GM18508 (cell line): Measurements from ENCODE around the gene XPC.

Experiments used
- ATAC-seq: cut with Tn5 transposase; IDR thresholded peaks from one replicate; pipeline ENCODE4 v1.9.1; 2021; ENCODE audit warnings: moderate number of reproducible peaks; ENCODE audit not compliant: insufficient read depth, unreplicated experiment

Gene XPC

DNA sequence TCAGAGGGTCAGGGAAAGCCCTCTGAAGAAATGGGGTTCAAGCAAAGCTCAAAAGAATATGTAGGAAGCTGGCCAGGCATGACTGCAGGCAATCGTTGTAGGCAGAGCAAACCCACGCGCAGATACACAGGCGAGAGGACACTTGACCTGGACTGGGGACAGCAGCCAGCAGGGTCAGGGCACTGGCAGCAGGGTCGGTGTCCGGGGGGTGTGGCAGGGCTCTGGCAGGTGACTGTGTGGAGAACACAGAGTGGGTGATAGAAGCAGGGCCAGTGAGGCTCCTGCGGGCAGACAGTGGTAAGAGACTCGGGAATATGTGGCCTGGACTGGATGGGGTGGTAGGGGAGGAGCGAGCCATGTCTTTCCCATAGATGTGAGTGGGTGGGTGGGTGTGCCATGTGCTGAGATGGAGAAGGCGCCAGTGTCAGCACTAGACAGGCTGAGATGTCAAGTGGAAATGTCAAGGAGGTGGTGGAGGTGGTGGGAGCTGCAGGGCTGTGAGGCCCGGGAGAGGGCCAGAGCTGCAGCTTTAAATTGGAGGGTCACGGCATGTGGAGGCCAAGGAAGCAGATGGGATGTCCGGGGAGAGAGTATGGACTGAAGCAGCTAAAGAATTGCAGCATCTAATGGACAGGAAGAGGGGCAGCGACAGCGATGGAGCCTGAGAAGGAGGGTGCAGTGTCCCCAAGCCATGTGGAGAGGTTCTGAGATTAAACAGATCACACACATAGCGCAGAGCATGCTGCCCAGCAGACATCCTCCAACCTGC, 40.1 kb downstream of the XPC start:
- ATAC-seq = no peak

DNA sequence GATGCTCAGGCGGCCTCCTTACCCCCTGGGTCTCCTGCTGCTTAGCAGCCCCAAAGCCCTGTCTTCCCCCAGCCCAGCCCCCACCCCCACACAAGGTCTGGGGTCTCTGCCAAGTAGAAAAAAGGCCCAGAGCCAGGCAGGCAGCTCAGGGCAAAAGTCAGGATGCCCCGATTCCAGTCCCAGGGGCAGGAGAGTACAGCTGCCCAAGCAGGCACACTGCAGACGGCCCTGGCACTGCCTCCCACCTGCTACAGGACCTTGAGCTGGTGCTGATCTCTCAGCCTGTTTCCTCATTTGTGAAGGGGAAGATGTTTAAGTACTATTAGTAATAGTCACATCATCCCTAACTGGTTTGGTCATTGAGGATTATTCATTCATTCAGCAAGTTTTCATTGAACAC, 41.0 kb downstream of the XPC start:
- ATAC-seq = no peak

DNA sequence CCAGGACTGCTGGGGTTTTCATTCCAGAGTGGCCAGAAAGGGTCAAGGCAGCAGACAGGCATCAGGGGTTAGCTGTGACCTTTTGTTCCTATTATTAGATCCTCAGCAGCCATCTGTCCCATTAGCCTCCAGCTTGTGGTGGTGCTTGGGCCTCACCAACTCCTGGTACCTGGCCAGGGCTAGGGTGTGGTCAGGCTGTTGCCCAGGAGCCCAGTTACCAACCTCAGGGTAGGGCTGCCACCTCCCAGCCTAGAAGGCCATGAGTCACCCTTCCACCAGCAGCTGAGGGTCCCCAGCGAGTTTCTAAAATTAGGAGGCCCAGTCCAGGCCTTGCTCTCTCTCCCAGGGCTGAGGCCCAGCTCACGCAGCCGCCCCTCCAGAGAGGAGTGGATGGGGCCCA, 41.4 kb downstream of the XPC start:
- ATAC-seq = no peak

DNA sequence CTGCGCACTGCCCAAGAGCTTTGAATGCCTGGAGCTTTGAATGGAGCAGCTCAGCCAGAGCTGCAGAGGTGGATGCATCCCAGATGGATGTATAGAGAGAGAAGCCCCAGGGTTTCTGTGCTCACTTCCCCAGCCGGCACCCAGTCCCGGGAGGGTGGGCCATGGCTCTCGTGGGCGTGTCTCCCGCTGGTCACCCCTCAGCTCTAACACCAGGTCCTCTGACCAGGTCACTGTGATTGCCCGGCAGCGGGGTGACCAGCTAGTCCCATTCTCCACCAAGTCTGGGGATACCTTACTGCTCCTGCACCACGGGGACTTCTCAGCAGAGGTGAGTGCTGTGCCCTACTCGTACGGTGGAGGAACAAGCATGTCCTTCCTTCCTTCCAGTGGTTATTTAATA, 42.8 kb downstream of the XPC start:
- ATAC-seq = no peak

DNA sequence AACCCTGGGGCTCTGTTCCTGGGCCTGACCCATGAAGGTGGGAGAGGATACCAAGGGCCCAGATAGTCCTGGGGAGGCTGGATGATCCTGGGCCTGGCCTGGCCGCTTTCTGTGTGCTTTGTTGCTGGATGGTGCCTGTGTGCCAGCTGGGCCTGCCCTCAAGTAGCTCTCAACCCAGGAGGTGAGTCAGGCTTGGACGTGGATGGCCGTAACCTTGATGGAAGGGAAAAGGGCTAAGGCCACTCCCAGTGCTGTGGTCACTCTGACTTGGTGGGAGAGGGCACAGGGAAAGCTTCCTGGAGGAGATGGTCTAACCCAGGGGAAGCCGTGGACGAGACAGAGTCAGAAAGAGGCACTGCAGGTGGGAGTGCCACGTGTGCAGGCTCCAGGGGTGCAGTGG, 44.1 kb downstream of the XPC start:
- ATAC-seq = no peak

DNA sequence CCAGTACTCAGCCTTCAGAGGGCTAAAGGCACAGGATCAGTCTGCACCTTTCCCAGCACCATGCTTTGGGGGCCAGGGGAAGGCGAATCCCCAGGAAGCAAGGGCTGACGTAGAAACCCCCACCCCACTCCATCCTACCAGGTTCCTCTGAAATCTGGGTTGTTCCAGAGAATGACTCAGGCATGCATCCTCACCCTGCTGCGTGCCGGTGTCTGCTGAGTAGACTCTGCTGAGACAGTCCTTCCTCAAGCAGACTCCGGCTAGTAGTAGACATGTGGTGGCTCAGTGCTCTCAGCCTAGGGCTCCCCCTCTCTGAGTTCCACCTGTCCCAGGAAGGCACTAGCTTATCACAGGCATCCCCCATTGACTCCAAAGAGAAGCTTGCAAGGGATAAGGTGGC, 44.5 kb downstream of the XPC start:
- no peak for ATAC-seq

DNA sequence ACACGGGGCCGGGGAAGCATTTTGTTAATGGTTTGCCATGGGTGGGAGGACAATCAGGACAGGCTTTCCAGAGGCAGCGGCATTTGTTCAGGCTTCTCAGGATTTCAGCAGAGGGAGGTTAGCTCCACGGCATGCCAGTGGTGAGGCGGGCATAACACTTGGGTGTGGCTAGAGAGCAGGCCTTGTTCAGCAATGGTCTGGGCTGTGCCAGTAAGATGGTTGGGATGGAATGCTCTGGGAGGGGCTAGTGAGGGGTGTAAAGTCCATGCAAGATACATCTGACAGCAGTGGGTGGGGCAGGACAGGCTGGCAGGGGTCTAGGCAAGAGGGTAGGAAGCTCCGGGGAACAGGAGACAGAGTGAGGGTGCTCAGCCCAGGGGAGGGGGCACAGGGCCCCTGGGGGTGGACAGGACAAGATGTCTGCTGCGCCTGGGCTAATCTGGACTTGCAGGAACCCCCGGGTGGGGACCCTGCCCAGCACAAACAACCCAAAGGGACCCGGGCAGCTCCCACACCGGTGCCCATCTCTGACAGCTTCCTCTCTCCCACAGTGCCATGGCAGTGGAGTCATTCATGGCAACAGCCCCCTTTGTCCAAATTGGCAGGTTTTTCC, 45.1 kb downstream of the XPC start:
- ATAC-seq = no peak

DNA sequence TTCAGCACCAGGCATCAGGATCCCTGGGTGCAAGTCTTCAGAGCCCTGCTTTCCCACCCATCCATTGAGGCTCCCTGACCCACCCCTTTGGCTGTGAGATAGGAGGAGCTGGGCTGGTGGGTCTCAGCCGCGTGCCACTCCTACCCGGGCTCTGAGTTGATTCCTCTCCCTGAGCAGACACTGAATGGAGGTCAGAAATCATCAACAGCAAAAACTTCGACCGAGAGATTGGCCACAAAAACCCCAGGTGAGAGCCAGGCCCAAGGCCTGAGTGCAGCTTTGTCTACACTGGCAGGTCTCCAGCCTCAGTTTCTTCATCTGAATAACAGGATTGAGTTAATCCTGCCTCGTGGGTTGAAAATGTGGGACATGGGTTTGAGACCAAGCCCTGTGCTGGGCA, 45.7 kb downstream of the XPC start:
- no peak for ATAC-seq

DNA sequence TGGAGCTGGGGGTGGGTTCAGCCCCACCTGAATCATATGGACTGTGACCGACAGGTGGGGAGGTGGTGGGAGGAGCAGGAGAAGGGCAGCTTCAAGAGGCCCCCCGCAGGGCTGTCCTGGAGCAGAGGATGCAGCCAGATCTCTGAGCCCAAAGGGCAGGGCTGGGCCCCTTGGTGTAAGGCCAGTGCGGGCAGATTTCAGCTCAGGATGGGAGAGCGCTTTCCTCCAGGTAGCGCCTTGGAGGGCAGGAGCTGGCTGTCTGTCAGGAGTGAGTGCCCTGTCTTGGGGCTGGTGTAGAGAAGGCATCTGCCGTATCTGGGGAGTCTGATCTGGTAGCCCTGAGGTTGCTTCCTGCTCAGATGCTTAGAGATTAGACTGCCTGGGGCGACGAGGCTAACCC, 46.3 kb downstream of the XPC start:
- ATAC-seq = no peak

DNA sequence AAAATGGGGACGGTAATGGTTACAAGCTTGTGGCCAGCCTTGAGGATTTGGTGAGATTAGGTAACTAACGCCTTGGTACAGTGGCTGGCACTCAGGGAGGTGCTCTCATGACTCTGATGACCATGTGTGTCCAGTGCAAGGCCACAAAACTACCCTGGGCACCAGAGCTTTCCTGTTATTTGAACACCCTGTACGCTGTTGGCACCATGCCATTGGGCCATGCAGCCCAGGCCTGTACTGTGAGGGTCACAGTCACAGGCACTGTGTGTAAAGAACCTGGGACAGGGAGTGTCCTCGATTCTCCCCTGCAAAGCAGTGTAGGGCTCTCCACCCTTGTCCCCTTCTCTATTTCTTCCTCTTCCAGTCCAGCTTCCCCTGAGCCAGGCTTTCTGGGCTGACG, 47.3 kb downstream of the XPC start:
- no peak for ATAC-seq

DNA sequence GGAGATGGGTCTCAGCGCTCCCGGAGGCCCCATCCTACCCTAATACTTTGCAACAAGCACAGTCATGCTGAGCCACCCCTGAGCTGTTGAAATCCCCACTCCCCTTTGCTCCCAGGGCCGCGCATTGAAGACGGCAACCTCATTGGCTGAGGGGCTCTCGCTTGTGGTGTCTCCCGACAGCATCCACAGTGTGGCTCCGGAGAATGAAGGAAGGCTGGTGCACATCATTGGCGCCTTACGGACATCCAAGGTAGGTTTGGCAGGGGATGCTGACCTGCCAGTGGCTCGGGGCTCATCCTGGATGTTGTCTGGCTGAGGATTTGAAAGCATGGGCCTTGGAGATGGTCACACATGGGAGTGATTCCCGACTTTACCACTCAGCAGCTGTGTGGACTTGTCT, 47.7 kb downstream of the XPC start:
- no peak for ATAC-seq

DNA sequence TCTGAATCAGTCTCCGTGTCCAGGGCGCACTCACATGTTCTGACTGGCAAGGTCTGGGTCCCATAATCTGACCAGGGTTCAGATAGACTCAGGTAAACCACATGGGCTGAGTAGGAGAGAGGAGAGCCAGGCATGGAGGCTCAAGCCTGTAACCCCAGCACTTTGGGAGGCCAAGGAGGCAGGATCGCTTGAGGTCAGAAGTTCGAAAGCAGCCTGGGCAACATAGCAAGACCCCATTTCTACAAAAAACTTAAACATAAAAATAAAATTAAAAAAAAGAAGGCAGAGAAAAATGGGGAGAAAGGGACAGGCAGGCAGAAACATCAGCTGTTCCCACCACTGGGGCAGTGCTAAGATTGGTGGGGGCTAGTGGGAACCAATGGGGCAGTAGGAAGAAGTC, 48.2 kb downstream of the XPC start:
- no peak for ATAC-seq

DNA sequence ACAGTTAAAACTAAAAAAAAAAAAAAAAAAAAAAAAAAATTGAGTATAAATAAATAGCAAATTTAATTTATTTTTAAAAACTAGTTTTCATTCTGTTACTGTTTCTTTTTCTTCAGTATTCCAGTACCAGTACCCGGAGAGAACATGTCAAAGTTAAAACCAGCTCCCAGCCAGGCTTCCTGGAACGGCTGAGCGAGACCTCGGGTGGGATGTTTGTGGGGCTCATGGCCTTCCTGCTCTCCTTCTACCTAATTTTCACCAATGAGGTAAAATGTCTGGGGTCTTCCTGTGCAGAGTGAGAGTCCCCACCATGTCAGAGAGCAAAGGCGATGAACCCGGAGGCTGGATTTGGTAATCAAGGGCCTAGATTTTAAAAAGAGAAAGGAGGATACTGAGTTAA, 49.1 kb downstream of the XPC start:
- no peak for ATAC-seq

DNA sequence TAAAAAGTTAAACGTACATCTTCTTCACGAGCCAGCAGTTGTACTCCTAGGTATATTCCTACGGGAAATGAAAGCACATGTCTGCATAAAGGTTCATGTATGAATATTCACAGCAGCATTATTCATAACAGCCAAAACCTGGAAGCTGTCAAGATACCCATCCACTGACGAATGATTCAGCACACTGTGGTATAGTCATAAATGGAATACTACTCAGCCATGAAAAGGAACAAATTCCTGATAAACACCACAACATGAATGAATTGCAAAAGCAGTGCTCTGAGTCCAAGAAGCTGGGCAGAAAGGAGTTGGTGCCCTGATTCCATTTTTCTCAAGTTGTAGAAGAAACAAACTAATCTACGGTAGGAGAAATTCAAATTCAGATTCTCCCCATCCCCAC, 49.7 kb downstream of the XPC start:
- no peak for ATAC-seq

DNA sequence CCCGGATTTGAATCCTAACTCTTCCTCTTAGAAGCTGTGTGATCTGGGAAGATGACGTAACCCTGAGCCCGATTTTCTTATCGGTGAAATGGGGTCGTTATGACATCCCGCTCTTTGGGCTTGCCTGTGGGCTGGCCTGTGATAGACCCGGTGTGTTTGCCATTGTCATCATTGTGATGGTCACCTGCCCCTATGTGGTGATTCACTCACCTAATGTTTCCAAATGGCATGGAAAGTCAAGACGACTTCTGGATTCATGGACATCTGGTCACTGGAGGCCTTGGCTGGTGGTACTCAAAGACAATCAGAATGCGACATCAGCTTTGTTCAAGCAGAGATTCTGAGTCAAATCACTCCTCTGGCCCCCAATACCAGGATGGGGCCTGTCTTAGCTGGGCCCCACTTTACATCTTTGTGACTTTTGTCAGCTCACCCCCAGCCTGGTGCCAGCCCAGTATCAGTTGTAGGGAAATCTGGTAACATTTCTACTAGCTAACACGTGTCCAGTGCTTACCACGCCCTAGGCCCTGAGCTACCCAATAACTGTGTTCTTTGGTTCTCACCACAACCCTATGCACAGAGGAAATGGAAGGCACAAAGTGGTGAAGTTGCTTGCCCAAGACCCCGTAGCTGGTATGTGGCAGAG, 50.8 kb downstream of the XPC start:
- no peak for ATAC-seq

DNA sequence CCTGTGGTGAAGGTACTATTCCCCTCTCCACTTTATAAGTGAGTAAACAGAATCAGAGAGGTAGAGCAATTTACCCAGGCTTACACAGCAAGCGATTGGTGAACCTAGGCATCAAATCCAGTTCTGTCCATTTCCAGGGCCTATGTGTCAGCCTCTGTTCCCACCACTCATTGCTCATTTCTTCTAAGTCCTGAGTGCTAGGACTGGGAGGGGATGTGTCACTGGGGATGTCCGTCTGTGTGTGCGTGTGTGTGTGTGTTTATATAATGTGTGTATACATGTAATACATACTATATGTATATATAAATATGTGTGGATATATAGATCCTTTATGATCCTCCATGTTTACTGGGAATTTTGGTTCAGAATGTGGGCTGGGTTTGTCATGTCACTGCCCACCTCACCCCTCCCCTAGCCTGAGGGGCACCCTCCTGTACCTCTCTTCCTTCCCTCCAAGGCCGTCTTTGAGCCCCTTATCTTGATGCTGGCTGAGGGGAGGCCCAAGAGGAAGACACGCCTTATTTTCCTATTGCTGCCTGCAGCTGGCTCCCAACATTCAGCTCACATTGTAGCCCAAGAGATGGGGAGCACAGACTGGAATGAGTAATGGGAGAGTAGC, 51.4 kb downstream of the XPC start:
- ATAC-seq = no peak

DNA sequence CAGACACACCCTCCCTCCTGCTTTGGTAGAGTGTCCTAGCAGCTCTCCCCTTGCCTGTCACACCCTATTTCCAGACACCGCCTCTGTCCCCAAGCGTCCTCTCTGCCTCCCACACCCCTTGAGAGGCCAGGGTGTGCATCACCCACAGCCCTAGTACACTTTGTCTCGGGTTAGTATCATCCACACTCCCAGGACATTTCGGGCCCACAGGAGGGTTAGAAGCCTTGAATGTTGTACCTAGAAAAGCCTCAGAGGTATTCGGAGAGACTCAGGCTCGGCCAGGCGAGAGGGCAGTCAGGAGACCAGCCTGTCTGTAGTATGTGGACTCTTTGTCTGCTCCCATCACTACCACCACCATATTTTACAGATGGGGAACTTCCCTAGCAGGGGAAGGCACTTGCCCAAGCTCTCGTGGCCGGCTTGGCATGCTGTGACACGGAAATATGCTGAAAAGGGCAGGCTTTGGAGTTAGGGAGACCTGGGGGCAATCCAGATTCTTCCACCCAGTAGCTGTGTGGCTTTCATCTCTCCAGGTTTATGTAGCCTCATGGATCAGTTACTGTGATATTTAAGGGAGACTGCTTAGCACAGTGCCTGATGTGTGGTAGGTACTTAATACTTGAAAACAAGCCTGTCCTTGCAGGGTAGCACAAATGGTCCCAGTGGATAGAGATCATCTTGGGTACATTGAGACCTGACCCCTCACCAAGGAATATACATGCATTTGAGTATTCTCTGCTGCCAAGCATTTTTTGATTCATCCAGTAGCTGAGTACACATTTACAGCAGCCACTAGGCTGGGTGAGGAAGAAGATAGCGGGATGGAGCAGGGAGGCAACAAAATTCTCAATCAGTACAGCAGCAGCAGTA, 52.1 kb downstream of the XPC start:
- no peak for ATAC-seq

DNA sequence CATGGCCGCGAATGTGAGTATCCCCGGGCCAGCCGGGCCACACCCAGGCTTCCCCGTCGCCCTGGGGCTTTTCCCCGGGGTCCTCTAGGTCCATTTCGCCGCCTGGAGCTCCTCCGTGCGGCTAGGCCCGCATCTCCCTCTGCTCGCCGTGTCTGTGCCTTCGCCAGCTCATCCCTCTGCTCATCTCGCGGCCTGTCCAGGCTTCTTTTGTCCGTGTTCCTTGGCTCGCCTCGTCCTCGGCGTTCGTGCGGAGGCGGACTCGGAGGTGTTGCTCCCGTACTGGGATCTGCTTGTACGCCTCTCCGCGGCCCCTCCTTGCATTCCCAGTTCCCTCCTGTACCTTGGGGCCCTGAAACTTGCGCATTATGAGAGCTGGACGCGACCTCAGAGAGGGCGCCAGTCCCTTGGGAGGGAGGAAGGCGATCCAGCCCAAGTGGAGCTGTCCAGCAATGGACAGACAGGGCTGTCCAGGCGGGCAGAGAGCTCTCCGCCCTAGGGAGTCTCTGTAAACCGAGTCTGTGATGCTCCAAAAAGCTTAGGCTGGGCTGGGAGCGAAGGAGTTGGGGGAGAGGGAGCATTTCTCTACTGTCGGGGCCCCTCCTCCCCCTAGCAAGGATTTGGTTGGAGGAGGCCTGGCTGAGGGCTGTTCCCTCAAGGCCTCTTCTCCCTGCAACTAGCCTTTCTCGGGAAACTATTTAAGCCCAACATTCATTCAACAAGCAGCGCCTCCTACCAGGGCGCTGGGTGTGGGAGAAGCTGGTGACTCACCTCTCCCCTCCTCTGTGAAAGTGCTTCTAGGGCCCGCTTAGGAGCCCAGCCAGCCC, 53.0 kb downstream of the XPC start:
- ATAC-seq = peak; percentile 20

DNA sequence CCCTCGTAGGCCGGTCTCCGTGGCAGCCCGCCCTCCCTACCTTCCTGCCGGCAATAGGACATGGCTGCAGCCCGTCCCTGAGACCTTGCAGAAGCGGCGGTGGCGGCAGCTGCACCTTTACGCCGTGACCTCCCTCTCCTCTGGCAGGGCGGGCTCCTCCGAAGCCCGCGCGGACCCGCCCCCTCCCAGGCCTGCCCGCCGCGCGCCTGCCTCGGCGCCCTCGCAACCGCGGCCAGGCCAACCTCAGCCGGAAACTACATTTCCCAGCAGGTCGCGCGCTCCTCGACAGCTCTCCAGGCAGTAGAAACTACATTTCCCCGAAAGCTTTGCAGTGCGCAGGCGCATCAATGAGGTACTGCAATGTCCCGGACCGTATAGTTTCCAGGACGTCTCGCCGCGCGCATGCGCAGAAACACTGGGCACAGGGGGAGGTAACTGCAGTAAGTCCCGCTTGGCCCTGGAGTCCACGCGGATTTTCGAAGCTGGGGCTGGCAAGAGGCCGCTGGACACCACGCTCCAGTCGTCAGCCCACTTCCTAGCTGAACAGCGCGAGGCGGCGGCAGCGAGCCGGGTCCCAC, 53.7 kb downstream of the XPC start, which contains the start of the genes CHCHD4 and TMEM43:
TSS of gene CHCHD4 (minus strand) at position 256 of the 578 bp plus-strand sequence. CDS start at position 62, 194 bp downstream.
TSS of gene TMEM43 (plus strand) at position 438 of the 578 bp plus-strand sequence. CDS start 142 bp downstream, outside the sequence.
- peak; percentile 85 for ATAC-seq
